GM23338 (cell line): ENCODE measurements around the gene USP49. TPM values are rescaled to one million over a fixed set of nuclear protein-coding genes. Genes with fewer than 3 reads are reported as not detected.
A peak's percentile ranks its signal among the peaks of the same experiment; 100 is the strongest.

Source experiments
- ATAC-seq: fragments of 200-7000 bp; cut with Tn5 transposase; 3 replicates; pipeline ENCODE4 v1.9.1; 2020
- DNase-seq: peaks from one replicate; pipeline ENCODE4 v3.0.0-alpha.2; 2015; ENCODE audit warnings: low spot score
- H2AFZ ChIP-seq: fragments of 200-600 bp; sonication (generic); 2 replicates; pipeline ENCODE4 v1.8.0; 2016; ENCODE audit warnings: antibody characterized with exemption, mild to moderate bottlenecking, moderate library complexity
- H3F3A ChIP-seq: fragments of 200-600 bp; sonication (generic); replicated peaks from 2 replicates; pipeline ENCODE4 v1.8.0; 2017; ENCODE audit warnings: antibody characterized with exemption, mixed run types, low read depth
- H3K27ac ChIP-seq: fragments of 200-600 bp; sonication (generic); 2 replicates; pipeline ENCODE4 v1.6.1; 2016; ENCODE audit warnings: low read depth
- H3K27me3 ChIP-seq: fragments of 200-600 bp; sonication (generic); 2 replicates; pipeline ENCODE4 v1.8.0; 2016; ENCODE audit warnings: mild to moderate bottlenecking, mixed run types, moderate library complexity; ENCODE audit not compliant: insufficient read depth
- H3K36me3 ChIP-seq: fragments of 200-600 bp; sonication (generic); 2 replicates; pipeline ENCODE4 v1.8.0; 2016; ENCODE audit warnings: mild to moderate bottlenecking; ENCODE audit not compliant: insufficient read depth
- H3K4me1 ChIP-seq: fragments of 200-600 bp; sonication (generic); 2 replicates; pipeline ENCODE4 v1.8.0; 2016; ENCODE audit warnings: mild to moderate bottlenecking, moderate library complexity; ENCODE audit not compliant: insufficient read depth
- H3K4me2 ChIP-seq: fragments of 200-600 bp; sonication (generic); 2 replicates; pipeline ENCODE4 v1.7.1; 2017; ENCODE audit warnings: mixed run types
- H3K4me3 ChIP-seq: fragments of 200-600 bp; sonication (generic); 2 replicates; pipeline ENCODE4 v1.6.1; 2016; ENCODE audit warnings: mixed run types
- H3K79me2 ChIP-seq: fragments of 200-600 bp; sonication (generic); replicated peaks from 2 replicates; pipeline ENCODE4 v1.8.0; 2017; ENCODE audit warnings: mild to moderate bottlenecking; ENCODE audit not compliant: insufficient read depth
- H3K9me2 ChIP-seq: fragments of 200-600 bp; sonication (generic); 2 replicates; pipeline ENCODE4 v1.8.0; 2017; ENCODE audit not compliant: insufficient read depth
- H4K20me1 ChIP-seq: fragments of 200-600 bp; sonication (generic); replicated peaks from 2 replicates; pipeline ENCODE4 v1.8.0; 2017; ENCODE audit warnings: mild to moderate bottlenecking; ENCODE audit not compliant: insufficient read depth
- H3K27ac Mint-ChIP-seq: 2 replicates; pipeline ENCODE4 v1.8.0; 2020; ENCODE audit warnings: inconsistent platforms, mild to moderate bottlenecking, moderate library complexity, mixed read lengths
- H3K27me3 Mint-ChIP-seq: 3 replicates; pipeline ENCODE4 v1.8.0; 2022; ENCODE audit warnings: low read depth, mild to moderate bottlenecking, moderate library complexity, mixed read lengths, inconsistent platforms; ENCODE audit not compliant: insufficient read depth, poor library complexity
- H3K36me3 Mint-ChIP-seq: 3 replicates; pipeline ENCODE4 v1.8.0; 2021; ENCODE audit warnings: low read depth, mild to moderate bottlenecking, inconsistent platforms, moderate library complexity, mixed read lengths
- H3K4me1 Mint-ChIP-seq: 3 replicates; pipeline ENCODE4 v1.8.0; 2020; ENCODE audit warnings: mild to moderate bottlenecking, inconsistent platforms, mixed read lengths
- H3K4me3 Mint-ChIP-seq: 3 replicates; pipeline ENCODE4 v1.8.0; 2021; ENCODE audit warnings: moderate library complexity, mild to moderate bottlenecking, inconsistent platforms, mixed read lengths
- H3K9me3 Mint-ChIP-seq: 3 replicates; pipeline ENCODE4 v1.8.0; 2020; ENCODE audit warnings: moderate library complexity, mild to moderate bottlenecking, inconsistent platforms, mixed read lengths
- CREB1 ChIP-seq: fragments of 250-450 bp; sonication (Bioruptor Pico); IDR thresholded peaks from 2 replicates; pipeline ENCODE4 v1.5.0; 2020; ENCODE audit warnings: low read depth, mild to moderate bottlenecking, moderate library complexity
- ETS1 ChIP-seq: IDR thresholded peaks from 2 replicates; pipeline ENCODE4 v1.6.1; 2016; ENCODE audit warnings: antibody characterized with exemption
- EZH2 ChIP-seq: fragments of 200-600 bp; sonication (generic); IDR thresholded peaks from one replicate; pipeline ENCODE4 v1.8.0; 2017; ENCODE audit warnings: antibody characterized with exemption, mild to moderate bottlenecking, low read depth; ENCODE audit not compliant: unreplicated experiment
- EZH2phosphoT487 ChIP-seq: fragments of 200-600 bp; sonication (generic); IDR thresholded peaks from one replicate; pipeline ENCODE4 v1.8.1; 2018; ENCODE audit warnings: antibody characterized with exemption; ENCODE audit not compliant: unreplicated experiment
- NANOG ChIP-seq: IDR thresholded peaks from 2 replicates; pipeline ENCODE4 v1.6.1; 2016; ENCODE audit warnings: antibody characterized with exemption, borderline replicate concordance
- POLR2AphosphoS5 ChIP-seq: IDR thresholded peaks from 2 replicates; pipeline ENCODE4 v1.6.1; 2016; ENCODE audit warnings: antibody characterized with exemption, low read depth
- REST ChIP-seq: IDR thresholded peaks from one replicate; pipeline ENCODE4 v1.6.1; 2018; ENCODE audit warnings: antibody characterized with exemption; ENCODE audit not compliant: unreplicated experiment
- ZNF331 ChIP-seq: fragments of 250-450 bp; sonication (Bioruptor Pico); IDR thresholded peaks from 2 replicates; pipeline ENCODE4 v1.5.0; 2020; ENCODE audit warnings: low read depth, mild to moderate bottlenecking, moderate library complexity
- polyA plus RNA-seq: library from polyadenylated mRNA; unstranded; fragments of >200 nt; fragmentation: Nextera tagmentation; extraction: Ambion mirVana; gene quantifications from 2 replicates; pipeline ENCODE4 v1.2.1, GENCODE V29; 2016
- total RNA-seq: library from RNA; depleted of rRNA; stranded (reverse); fragments of >200 nt; shearing (Covaris generic); gene quantifications from 2 replicates; pipeline ENCODE4 v1.2.3, GENCODE V29; 2014

Gene USP49
- total and polyA plus RNA-seq, 2 experiments from 2014 or later, result 5.9 to 21.5 TPM

GRCh38 chr6:41894366-41895299 is 542 bp downstream of the USP49 start:
- DNase-seq (peak; percentile 61), ATAC-seq (peak; percentile 63)
- no peaks in the 10 kb centered on the region for H3K36me3 ChIP-seq
- H3K4me3 ChIP-seq, result peak overlapping the region; percentile 58
- H3K79me2 ChIP-seq, result peaks cover 39% of the 10 kb centered on the region
- H3K4me1 ChIP-seq, result peaks cover 26% of the 10 kb centered on the region
- H3K9me2 ChIP-seq, result no peaks in the 10 kb centered on the region
- H3K9me3 Mint-ChIP-seq, result no peaks in the 10 kb centered on the region
- no peak overlapping the region for H3K4me3 Mint-ChIP-seq
- TF ChIP-seq EZH2phosphoT487 (no peak), POLR2AphosphoS5 (0 out of 2 replicates have a peak, but pooled peaks have one; percentile 22)
- H3K36me3 Mint-ChIP-seq, result no peaks in the 10 kb centered on the region
- no peaks in the 10 kb centered on the region for H3K27me3 Mint-ChIP-seq
- no peaks in the 10 kb centered on the region for H3K27me3 ChIP-seq
- peaks cover 14% of the 10 kb centered on the region; the same call in 2 of the 3 replicates for H3K4me1 Mint-ChIP-seq
- H3F3A ChIP-seq, result peaks cover 7% of the 10 kb centered on the region; the same call in 1 of the 2 replicates
- no peaks in the 10 kb centered on the region for H4K20me1 ChIP-seq
- peak overlapping the region; percentile 94 for H3K27ac ChIP-seq
- peak overlapping the region; percentile 98 for H3K4me2 ChIP-seq
- H3K27ac Mint-ChIP-seq, result no peak overlapping the region
- peak overlapping the region; percentile 83; the same call in 1 of the 2 replicates for H2AFZ ChIP-seq

GRCh38 chr6:41892921-41893564 is 2.1 kb downstream of the USP49 start:
- DNase-seq (no peak), ATAC-seq (no peak)
- Histone ChIP-seq H3K4me1 (peaks cover 26% of the 10 kb centered on the region), H3K36me3 (no peaks in the 10 kb centered on the region), H3K27ac (no peak overlapping the region), H3K4me3 (peak overlapping the region; percentile 58), H2AFZ (no peak overlapping the region), H4K20me1 (no peaks in the 10 kb centered on the region), H3K79me2 (peaks cover 42% of the 10 kb centered on the region), H3K27me3 (no peaks in the 10 kb centered on the region), H3K4me2 (peak overlapping the region; percentile 98), H3K9me2 (no peaks in the 10 kb centered on the region), H3F3A (peaks cover 7% of the 10 kb centered on the region; the same call in 1 of the 2 replicates)
- H3K4me1 Mint-ChIP-seq, result peaks cover 14% of the 10 kb centered on the region; the same call in 2 of the 3 replicates
- no peaks in the 10 kb centered on the region for H3K36me3 Mint-ChIP-seq
- H3K27me3 Mint-ChIP-seq, result no peaks in the 10 kb centered on the region
- TF ChIP-seq POLR2AphosphoS5, result no peak
- TF ChIP-seq ETS1, result no peak
- TF ChIP-seq EZH2, result no peak
- TF ChIP-seq CREB1, result no peak
- TF ChIP-seq EZH2phosphoT487, result no peak
- TF ChIP-seq REST, result no peak
- no peak for TF ChIP-seq ZNF331 (CRISPR knock-in tag)
- no peak for TF ChIP-seq NANOG
- no peak overlapping the region for H3K27ac Mint-ChIP-seq
- H3K4me3 Mint-ChIP-seq, result no peak overlapping the region
- H3K9me3 Mint-ChIP-seq, result no peaks in the 10 kb centered on the region
